Neuron (in vitro differentiated cells): ENCODE data around the gene AAK1.

Source experiments
- H2AFZ ChIP-seq: one replicate; pipeline ENCODE4 v1.6.1; 2013; ENCODE audit warnings: low read depth, mild to moderate bottlenecking, inconsistent platforms, low read length, moderate library complexity
- H3K27me3 ChIP-seq: one replicate; pipeline ENCODE4 v1.6.1; 2013; ENCODE audit warnings: low read length; ENCODE audit not compliant: insufficient read depth
- H3K36me3 ChIP-seq: one replicate; pipeline ENCODE4 v1.6.1; 2013; ENCODE audit warnings: low read length; ENCODE audit not compliant: insufficient read depth
- H3K4me1 ChIP-seq: one replicate; pipeline ENCODE4 v1.6.1; 2013; ENCODE audit warnings: low read length; ENCODE audit not compliant: insufficient read depth
- H3K4me3 ChIP-seq: 2 replicates; pipeline ENCODE4 v1.5.1; 2013; ENCODE audit warnings: mild to moderate bottlenecking, low read length, moderate library complexity
- H3K9me3 ChIP-seq: one replicate; pipeline ENCODE4 v1.6.1; 2013; ENCODE audit warnings: low read length

The AAK1 gene

DNA sequence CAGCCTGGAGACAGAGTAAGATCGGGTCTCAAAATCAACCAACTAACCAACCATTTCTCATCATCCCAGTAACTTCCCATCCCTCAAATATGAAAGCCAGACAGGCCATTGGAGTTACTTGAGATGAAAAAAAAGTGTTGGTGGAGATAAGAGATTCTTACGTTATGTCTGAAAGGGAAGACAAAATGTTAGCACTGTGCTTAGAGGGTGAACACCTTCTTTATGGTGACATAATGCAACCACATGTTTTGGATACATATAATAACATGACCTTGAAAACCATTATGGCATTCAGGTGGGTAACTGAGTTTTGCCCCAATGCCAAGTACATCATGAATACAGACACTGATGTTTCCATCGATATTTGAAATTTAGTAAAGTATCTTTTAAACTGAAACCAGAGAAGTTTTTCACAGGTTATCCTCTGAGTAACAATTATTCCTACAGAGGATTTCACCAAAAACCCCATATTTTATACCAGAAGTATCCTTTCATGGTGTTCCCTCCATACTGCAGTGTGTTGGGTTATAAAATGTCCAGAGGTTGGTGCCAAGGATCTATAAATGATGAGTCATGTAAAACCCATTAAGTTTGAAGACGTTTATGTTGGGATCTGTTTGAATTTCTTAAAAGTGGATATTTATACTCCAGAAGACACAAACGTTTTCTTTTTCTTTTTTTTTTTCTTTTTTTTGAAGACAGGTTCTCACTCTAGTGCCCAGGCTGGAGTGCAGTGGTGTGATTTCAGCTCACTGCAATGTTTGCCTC is 45.5 kb downstream of the AAK1 start:
- Histone ChIP-seq H3K9me3 (no peaks in the 10 kb centered on the region), H3K4me3 (no peak overlapping the region)

GRCh38 chr2:69597105-69597504 is 46.4 kb downstream of the AAK1 start:
- no peak overlapping the region for H3K4me3 ChIP-seq
- H3K27me3 ChIP-seq = no peaks in the 10 kb centered on the region
- H2AFZ ChIP-seq = no peak overlapping the region
- no peaks in the 10 kb centered on the region for H3K9me3 ChIP-seq
- no peaks in the 10 kb centered on the region for H3K36me3 ChIP-seq
- H3K4me1 ChIP-seq = no peaks in the 10 kb centered on the region

More for the DNA sequence above, 45.5 kb downstream of the AAK1 start:
- Histone ChIP-seq H3K4me1 (no peaks in the 10 kb centered on the region), H3K36me3 (no peaks in the 10 kb centered on the region), H2AFZ (no peak overlapping the region), H3K27me3 (no peaks in the 10 kb centered on the region)

- H3K4me1 ChIP-seq = no peaks in the 10 kb centered on the region
- H3K4me3 ChIP-seq = no peak overlapping the region
- H2AFZ ChIP-seq = no peak overlapping the region
- no peaks in the 10 kb centered on the region for H3K27me3 ChIP-seq
- H3K9me3 ChIP-seq = no peaks in the 10 kb centered on the region
- H3K36me3 ChIP-seq = no peaks in the 10 kb centered on the region
Measured at GRCh38 chr2:69594341-69594740, 49.2 kb downstream of the AAK1 start.

- no peaks in the 10 kb centered on the region for H3K27me3 ChIP-seq
- no peaks in the 10 kb centered on the region for H3K36me3 ChIP-seq
- no peaks in the 10 kb centered on the region for H3K4me1 ChIP-seq
- no peak overlapping the region for H3K4me3 ChIP-seq
- H2AFZ ChIP-seq = no peak overlapping the region
- H3K9me3 ChIP-seq = no peaks in the 10 kb centered on the region
Measured at GRCh38 chr2:69592511-69592910, 51.0 kb downstream of the AAK1 start.

DNA sequence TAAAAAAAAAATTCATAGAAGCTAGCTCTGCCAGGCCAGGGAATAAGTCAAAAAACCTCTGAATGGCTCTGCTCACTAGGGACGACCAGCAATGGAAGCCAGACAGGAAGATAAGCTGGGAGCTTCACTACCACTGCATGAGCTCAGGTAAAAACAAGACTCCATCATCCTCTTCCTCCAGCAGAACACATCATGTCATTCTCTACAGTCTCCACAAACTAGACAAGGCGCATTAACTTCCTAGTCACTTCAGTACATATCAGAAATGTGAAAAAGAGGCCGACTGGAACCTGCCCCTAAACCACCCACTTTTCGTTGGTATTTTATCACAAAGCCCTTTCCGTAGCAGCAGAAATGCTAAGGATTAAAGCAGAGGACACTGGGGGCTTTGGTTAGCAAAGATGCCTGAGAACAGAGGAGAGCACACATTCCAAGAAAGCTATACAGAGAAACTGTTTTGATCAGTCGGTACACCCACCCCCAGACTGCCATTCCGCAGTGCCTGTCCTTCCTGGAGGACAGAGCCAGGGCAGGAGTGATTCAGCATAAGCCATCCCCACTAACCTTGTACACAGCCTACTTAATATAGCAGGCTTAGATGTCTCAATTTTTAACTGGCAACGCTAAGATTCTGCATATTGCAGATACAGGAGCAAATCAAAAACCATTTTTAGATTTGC is 53.4 kb downstream of the AAK1 start:
- no peak overlapping the region for H2AFZ ChIP-seq
- no peaks in the 10 kb centered on the region for H3K4me1 ChIP-seq
- H3K9me3 ChIP-seq = no peaks in the 10 kb centered on the region
- no peak overlapping the region for H3K4me3 ChIP-seq
- no peaks in the 10 kb centered on the region for H3K27me3 ChIP-seq
- no peaks in the 10 kb centered on the region for H3K36me3 ChIP-seq

DNA sequence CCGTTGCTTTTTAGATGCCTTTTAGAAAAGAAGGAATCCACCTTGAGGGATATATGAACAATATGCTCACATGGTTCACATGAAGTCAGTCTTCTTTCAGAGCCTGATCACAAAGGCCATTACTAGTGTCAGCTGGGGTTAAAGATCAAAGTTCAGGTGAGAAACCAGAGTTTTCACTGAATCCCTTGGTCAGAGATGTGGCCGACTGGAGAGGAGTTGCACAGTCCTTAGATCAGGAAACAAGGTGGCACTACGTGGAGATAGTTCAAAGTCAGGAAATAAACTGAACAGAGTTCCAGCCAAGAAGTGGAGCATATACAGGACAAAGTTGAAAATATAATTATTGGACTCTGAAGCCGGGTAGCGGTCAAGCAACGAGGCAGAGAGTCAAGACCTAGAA is 54.6 kb downstream of the AAK1 start:
- no peaks in the 10 kb centered on the region for H3K4me1 ChIP-seq
- no peak overlapping the region for H3K4me3 ChIP-seq
- no peaks in the 10 kb centered on the region for H3K36me3 ChIP-seq
- no peak overlapping the region for H2AFZ ChIP-seq
- no peaks in the 10 kb centered on the region for H3K9me3 ChIP-seq
- H3K27me3 ChIP-seq = no peaks in the 10 kb centered on the region

GRCh38 chr2:69588403-69588802 is 55.1 kb downstream of the AAK1 start:
- Histone ChIP-seq H3K9me3 (no peaks in the 10 kb centered on the region), H2AFZ (no peak overlapping the region), H3K27me3 (no peaks in the 10 kb centered on the region)

GRCh38 chr2:69585855-69586555 is 57.5 kb downstream of the AAK1 start:
- Histone ChIP-seq H3K4me1 (peaks cover 6% of the 10 kb centered on the region), H2AFZ (no peak overlapping the region), H3K9me3 (no peaks in the 10 kb centered on the region)

More at GRCh38 chr2:69588403-69588802, 55.1 kb downstream of the AAK1 start:
- H3K36me3 ChIP-seq = no peaks in the 10 kb centered on the region
- no peak overlapping the region for H3K4me3 ChIP-seq
- H3K4me1 ChIP-seq = no peaks in the 10 kb centered on the region

GRCh38 chr2:69584127-69584889 is 59.2 kb downstream of the AAK1 start:
- Histone ChIP-seq H3K9me3 (no peaks in the 10 kb centered on the region), H2AFZ (no peak overlapping the region), H3K4me1 (peaks cover 14% of the 10 kb centered on the region), H3K36me3 (no peaks in the 10 kb centered on the region), H3K4me3 (no peak overlapping the region), H3K27me3 (no peaks in the 10 kb centered on the region)

More at GRCh38 chr2:69585855-69586555, 57.5 kb downstream of the AAK1 start:
- H3K27me3 ChIP-seq = no peaks in the 10 kb centered on the region
- H3K4me3 ChIP-seq = no peak overlapping the region
- H3K36me3 ChIP-seq = no peaks in the 10 kb centered on the region

DNA sequence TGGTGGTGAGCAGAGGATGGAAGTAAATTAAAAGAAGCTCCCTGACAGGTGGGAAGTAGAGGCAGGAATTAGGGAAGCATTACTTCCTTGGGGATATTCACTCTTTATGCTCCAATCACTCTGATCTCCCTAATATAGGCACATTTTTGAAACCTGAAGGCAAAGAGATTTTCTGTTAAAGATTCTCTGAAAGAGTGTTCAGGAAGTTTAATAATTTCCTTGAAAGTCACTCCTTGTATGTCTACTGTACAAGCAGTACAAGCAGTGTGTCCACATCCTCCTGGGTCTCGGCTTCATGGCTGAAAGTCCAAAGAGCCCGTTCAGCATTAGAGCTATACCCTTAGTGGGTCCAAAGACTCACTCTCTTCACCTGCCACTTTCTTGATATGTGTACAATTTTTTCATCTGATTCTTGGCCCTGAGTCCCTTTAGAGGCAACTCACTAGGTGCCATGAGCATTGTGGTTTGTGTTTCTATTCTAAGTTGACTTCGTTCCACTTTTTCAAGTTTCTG is 60.2 kb downstream of the AAK1 start:
- H3K9me3 ChIP-seq = no peaks in the 10 kb centered on the region
- no peaks in the 10 kb centered on the region for H3K27me3 ChIP-seq
- no peak overlapping the region for H2AFZ ChIP-seq
- peaks cover 14% of the 10 kb centered on the region for H3K4me1 ChIP-seq
- no peak overlapping the region for H3K4me3 ChIP-seq
- no peaks in the 10 kb centered on the region for H3K36me3 ChIP-seq

DNA sequence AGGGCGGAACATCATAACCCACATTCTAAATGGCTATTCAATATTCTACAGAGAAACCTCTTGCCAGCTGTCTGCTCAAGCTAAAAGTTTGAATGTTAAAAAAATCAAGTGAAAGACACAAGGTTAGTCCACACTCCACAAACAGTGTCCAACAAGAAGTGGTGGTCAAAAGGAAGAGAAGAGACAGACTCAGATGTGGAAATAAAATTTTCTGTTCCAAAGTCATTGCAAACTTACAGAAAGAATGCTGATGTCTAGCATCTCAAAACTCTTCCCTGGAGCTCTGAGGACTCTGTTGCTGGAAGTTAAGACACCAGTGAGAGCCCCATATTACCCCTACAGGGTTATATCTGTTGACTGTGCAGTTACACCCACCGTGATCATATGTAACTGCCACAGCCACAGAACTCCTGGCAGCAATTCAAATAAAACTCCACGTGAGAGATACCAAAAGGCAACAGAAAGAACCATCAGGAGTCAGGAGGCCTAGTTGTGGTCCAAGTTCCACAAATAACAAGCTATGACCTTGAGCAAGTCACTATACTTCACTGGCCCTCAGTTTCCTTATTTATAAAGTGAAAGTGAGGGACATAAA is 60.9 kb downstream of the AAK1 start:
- no peaks in the 10 kb centered on the region for H3K27me3 ChIP-seq
- no peaks in the 10 kb centered on the region for H3K9me3 ChIP-seq
- H3K4me1 ChIP-seq = peaks cover 14% of the 10 kb centered on the region
- no peak overlapping the region for H3K4me3 ChIP-seq
- no peak overlapping the region for H2AFZ ChIP-seq
- no peaks in the 10 kb centered on the region for H3K36me3 ChIP-seq

DNA sequence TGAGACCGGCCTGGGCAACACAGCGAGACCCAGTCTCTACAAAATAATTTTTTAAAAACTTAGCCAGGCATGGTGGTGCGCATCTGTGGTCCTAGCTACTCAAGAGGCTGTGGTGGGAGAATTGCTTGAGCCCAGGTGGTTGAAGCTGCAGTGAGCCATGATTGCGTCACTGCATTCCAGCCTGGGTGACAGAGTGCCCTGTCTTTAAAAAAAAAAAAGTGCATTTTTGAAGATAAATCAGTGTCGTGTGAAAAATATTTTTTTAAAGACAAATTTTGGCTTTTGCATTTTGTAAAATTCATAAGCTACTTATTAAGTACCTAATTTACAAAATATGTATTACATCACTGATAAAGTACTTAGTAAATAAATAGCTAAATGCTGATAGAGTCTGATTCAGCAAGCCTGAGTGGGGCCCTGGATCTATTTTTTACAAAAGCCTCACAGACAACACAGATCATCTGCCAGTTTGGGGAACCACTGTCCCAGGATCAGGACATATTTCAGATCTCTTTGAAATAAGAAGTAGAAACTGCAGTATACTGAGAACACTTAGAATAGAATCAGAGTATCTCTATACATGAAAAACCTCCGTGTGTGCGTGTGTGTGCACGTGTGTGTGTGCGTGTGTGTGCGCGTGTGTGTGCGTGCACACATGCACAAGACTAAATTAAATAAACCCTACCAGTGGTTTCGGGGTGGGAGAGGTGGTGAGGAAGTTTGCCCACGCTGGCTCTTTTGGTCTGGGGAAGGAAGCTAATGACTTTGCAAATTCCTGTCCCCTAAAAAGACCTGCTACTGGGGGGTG is 61.6 kb downstream of the AAK1 start:
- Histone ChIP-seq H2AFZ (no peak overlapping the region), H3K9me3 (no peaks in the 10 kb centered on the region), H3K4me1 (peaks cover 14% of the 10 kb centered on the region), H3K36me3 (no peaks in the 10 kb centered on the region), H3K4me3 (no peak overlapping the region), H3K27me3 (no peaks in the 10 kb centered on the region)
